Heart right ventricle (tissue), 16 donors: ENCODE measurements around the gene NUP98. TPM values are rescaled to one million over a fixed set of nuclear protein-coding genes. Genes with fewer than 3 reads are reported as not detected.

Experiments used
- ATAC-seq, 8 donors: fragments of 200-7000 bp; cut with Tn5 transposase; one replicate each; pipeline ENCODE4 v1.9.1; 2020; ENCODE audit warnings: mild to moderate bottlenecking in 8 of 8, moderate library complexity in 8 of 8, moderate number of reproducible peaks in 1 of 8
- DNase-seq, 2 donors: peaks; one replicate each; pipeline ENCODE4 v3.0.0-alpha.2; 2020
- H3K27ac ChIP-seq, 10 donors: fragments of 200-600 bp; sonication (generic) in 2 of 10; one replicate each; pipeline versions ENCODE4 v1.5.0 to v1.8.0; 2020 to 2022; ENCODE audit warnings: mild to moderate bottlenecking in 3 of 10
- H3K27me3 ChIP-seq, 7 donors: fragments of 200-600 bp; one replicate each; pipeline ENCODE4 v1.8.0; 2021 to 2022; ENCODE audit warnings: mild to moderate bottlenecking in 2 of 7
- H3K36me3 ChIP-seq, 9 donors: fragments of 200-600 bp; sonication (generic) in 1 of 9; one replicate each; pipeline versions ENCODE4 v1.5.0 to v1.8.0; 2020 to 2022; ENCODE audit warnings: mild to moderate bottlenecking in 2 of 9
- H3K4me1 ChIP-seq, 9 donors: fragments of 200-600 bp; sonication (generic) in 1 of 9; one replicate each; pipeline versions ENCODE4 v1.5.0 to v1.8.0; 2020 to 2022; ENCODE audit warnings: mild to moderate bottlenecking in 4 of 9
- H3K4me3 ChIP-seq, 10 donors: fragments of 200-600 bp; sonication (generic) in 2 of 10; one replicate each; pipeline versions ENCODE4 v1.5.0 to v1.8.0; 2020 to 2022; ENCODE audit warnings: mild to moderate bottlenecking in 7 of 10, moderate library complexity in 2 of 10
- H3K9me3 ChIP-seq, 11 donors: fragments of 200-600 bp in 10 of 11; sonication (generic) in 2 of 11; one replicate each; pipeline versions ENCODE4 v1.5.0 to v1.8.0; 2013 to 2022; ENCODE audit warnings: mild to moderate bottlenecking in 2 of 11, control low read depth in 1 of 11, moderate library complexity in 1 of 11
- WGBS, 2 donors: extraction: QIAGEN DNeasy Blood & Tissue Kit; methylation state at CpG; one replicate each; pipeline ENCODE4 v1.1.7; 2013; ENCODE audit warnings: inconsistent platforms in 1 of 2; 5-methylcytosine and 5-hydroxymethylcytosine counted together
- intact Hi-C, 10 donors: fragments of 100-400 bp; cut with DNase I; formaldehyde crosslinking; loops; one replicate each; pipeline versions ENCODE4 v1.11.1 to v1.14.2; 2022
- polyA plus RNA-seq, 2 donors: library from polyadenylated mRNA; stranded (reverse); fragments of 200-250 nt; gene quantifications; one replicate each; pipeline ENCODE4 v1.2.3, GENCODE V29; 2013
- total RNA-seq, 10 donors: library from RNA; stranded (reverse); fragmentation: NEBNext Ultra II Directional in 3 of 10; extraction: Animal tissue kit (Norgen Biotek cat#: 25700) in 3 of 10; gene quantifications; one replicate each; pipeline versions ENCODE4 v1.2.1 to v1.2.4, GENCODE V29; 2021 to 2023
- TF ChIP-seq, protein P1 (sequence below), 9 donors: fragments of 200-600 bp; sonication (generic) in 2 of 9; IDR thresholded peaks; one replicate each; pipeline versions ENCODE4 v1.5.0 to v1.8.0; 2021 to 2022; ENCODE audit warnings: antibody characterized with exemption in 9 of 9, mild to moderate bottlenecking in 5 of 9, moderate library complexity in 1 of 9
- donor health status: Arrhythmogenic right ventricular cardiomyopathy.
- donor health status: ischemic (EF 13 %, LVEDD 7.1; RV severe dilation, severe dysfunction).
- donor health status: healthy with polysubstance abuse.
- donor health status: DM: no; HTN: yes; CAD: no.
- donor health status: DM: no; HTN: no; CAD: no.
- donor health status: ischemic (EF 25% LVEDD 6.9; RV normal size, moderate dysfunction).
- donor health status: ischemic (EF 25% LVEDD 5.7; RV mildly dilated, moderate dysfunction).
- donor health status: healthy.
- donor health status: DM: yes; HTN: yes; CAD: no.
- donor health status: Ischemic cardiomyopathy.
- donor health status: ischemic (EF 35%, LVEDD 5.7; RV mildly dilated, moderate dysfunction).
- donor health status: nonischemic (EF 11% LVEDD 7.7; RV severe dilation, severe dysfunction).
- donor health status: DM: yes; HTN: yes; CAD: no.
- donor health status: PGD.
- donor health status: ischemic (EF 29% LVEDD 5.4; RV normal size, mild dysfunction).
- donor health status: nonischemic (EF 23%, LVEDD 6.1; RV moderate dilation, normal function).

The NUP98 gene
- total and polyA plus RNA-seq, 12 donors, result 11.1 to 65.5 (median 46.0) TPM

DNA sequence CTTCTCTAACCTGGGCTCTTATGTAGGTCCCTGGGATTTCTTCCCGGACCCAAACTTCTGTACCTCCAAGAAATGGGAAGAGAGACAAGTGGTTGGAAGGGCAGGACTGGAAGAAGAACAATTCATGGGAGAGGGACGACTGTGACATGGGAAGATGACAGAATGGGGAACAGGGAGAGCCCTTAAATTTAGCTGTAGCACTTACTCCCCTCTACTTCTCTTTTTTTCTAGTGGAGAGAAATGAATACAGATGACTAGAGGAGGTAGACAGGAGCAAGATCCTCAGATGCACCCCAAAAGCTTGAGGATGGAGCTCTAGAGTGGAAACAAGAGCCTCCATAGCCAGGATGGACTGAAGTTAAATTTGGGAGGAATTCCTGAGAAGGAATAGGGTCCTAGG, 41.1 kb upstream of the NUP98 start:
- H3K27me3 ChIP-seq, result no peaks in the 10 kb centered on the region
- peaks cover 0 to 20% (median 0%) of the 10 kb centered on the region in 9 donors for H3K36me3 ChIP-seq
- H3K4me1 ChIP-seq, result peaks cover 25 to 73% (median 66%) of the 10 kb centered on the region in 9 donors
- intact Hi-C loops, result loop anchor here in 2 of 10 donors (5.0 kb wide), 2 partner anchors 41 to 381 kb away; partner anchors contain the start of gene NUP98 (in 1 of the 2)
- 81 to 84% methylated on average over 2 of the region's 2 CpGs for WGBS, 2 donors
- ATAC-seq (no peak), DNase-seq (no peak)
- no peaks in the 10 kb centered on the region for H3K9me3 ChIP-seq
- H3K4me3 ChIP-seq, result peak overlapping the region in 6 of 10 donors; percentile 14 to 97 (median 83)
- TF ChIP-seq, protein P1, sequence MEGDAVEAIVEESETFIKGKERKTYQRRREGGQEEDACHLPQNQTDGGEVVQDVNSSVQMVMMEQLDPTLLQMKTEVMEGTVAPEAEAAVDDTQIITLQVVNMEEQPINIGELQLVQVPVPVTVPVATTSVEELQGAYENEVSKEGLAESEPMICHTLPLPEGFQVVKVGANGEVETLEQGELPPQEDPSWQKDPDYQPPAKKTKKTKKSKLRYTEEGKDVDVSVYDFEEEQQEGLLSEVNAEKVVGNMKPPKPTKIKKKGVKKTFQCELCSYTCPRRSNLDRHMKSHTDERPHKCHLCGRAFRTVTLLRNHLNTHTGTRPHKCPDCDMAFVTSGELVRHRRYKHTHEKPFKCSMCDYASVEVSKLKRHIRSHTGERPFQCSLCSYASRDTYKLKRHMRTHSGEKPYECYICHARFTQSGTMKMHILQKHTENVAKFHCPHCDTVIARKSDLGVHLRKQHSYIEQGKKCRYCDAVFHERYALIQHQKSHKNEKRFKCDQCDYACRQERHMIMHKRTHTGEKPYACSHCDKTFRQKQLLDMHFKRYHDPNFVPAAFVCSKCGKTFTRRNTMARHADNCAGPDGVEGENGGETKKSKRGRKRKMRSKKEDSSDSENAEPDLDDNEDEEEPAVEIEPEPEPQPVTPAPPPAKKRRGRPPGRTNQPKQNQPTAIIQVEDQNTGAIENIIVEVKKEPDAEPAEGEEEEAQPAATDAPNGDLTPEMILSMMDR (IDR thresholded peaks at IDR 0.05), result no peak
- peak overlapping the region in 9 of 10 donors; percentile 9 to 100 (median 55) for H3K27ac ChIP-seq

DNA sequence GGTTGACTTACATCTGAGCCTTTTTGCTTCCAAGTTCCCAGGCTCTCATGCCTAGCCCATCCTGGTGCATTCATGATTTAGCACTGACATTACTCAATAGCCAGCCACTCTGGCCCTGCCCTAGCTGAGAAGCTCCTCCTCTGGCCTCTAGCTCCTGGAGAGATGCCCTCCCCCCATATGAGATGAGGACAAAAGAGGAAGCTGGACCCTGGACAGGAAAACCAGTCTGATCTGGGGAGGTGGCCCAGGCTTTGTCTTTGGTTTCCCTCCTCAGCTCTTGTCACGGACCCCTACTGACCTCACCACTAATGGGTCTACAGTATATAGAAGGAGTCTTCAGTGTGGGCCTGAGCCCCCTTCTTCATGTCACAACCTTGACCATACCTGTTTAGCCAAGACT, 40.4 kb upstream of the NUP98 start:
- H3K36me3 ChIP-seq, result peaks cover 0 to 26% (median 0%) of the 10 kb centered on the region in 9 donors
- DNase-seq, result peak in 1 of 2 donors; percentile 59
- peak in 4 of 8 donors; percentile 12 to 25 (median 17) for ATAC-seq
- intact Hi-C loops, result loop anchor here in 2 of 10 donors (5.0 kb wide), 2 partner anchors 40 to 380 kb away; partner anchors contain the start of gene NUP98 (in 1 of the 2)
- WGBS, 2 donors, result 59 to 89% methylated on average over 1 of the region's 1 CpG
- H3K4me1 ChIP-seq, result peaks cover 25 to 80% (median 71%) of the 10 kb centered on the region in 9 donors
- peak overlapping the region in 6 of 10 donors; percentile 8 to 97 (median 48) for H3K4me3 ChIP-seq
- peak overlapping the region in 9 of 10 donors; percentile 9 to 100 (median 58) for H3K27ac ChIP-seq
- no peaks in the 10 kb centered on the region for H3K27me3 ChIP-seq
- TF ChIP-seq, protein P1 (IDR thresholded peaks at IDR 0.05), result no peak
- no peaks in the 10 kb centered on the region for H3K9me3 ChIP-seq

DNA sequence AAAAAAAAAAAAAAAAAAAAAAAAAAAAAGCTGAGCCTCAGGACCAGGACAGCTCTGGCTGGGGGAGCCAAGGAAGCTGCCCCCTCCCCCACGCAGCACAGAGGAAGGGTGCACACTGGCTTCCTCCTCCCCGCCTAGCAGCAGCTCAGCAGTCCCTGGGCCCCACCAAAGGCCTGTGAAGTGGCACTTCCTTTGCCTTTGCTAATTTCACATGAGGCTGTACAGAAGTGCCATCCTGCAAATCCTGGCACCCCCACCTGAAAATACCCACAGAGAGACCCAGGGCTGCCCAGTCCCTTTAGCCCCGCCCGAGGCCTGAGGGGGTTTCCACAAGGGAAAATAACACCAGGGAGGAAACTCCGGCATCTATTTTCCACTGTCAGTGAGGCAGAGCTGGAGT, 39.5 kb upstream of the NUP98 start:
- H3K4me1 ChIP-seq, result peaks cover 30 to 87% (median 78%) of the 10 kb centered on the region in 9 donors
- H3K4me3 ChIP-seq, result peak overlapping the region in 5 of 10 donors; percentile 8 to 97 (median 21)
- peak in 1 of 8 donors; percentile 14 for ATAC-seq
- TF ChIP-seq, protein P1 (IDR thresholded peaks at IDR 0.05), result no peak
- 56 to 58% methylated on average over 5 of the region's 5 CpGs for WGBS, 2 donors
- intact Hi-C loops, result loop anchor here in 2 of 10 donors (5.0 kb wide), 2 partner anchors 40 to 380 kb away; partner anchors contain the start of gene NUP98 (in 1 of the 2)
- H3K9me3 ChIP-seq, result no peaks in the 10 kb centered on the region
- H3K27ac ChIP-seq, result peak overlapping the region in 9 of 10 donors; percentile 34 to 100 (median 58)
- peaks cover 0 to 28% (median 0%) of the 10 kb centered on the region in 9 donors for H3K36me3 ChIP-seq
- no peaks in the 10 kb centered on the region for H3K27me3 ChIP-seq
- DNase-seq, result peak; percentile 36 to 51

DNA sequence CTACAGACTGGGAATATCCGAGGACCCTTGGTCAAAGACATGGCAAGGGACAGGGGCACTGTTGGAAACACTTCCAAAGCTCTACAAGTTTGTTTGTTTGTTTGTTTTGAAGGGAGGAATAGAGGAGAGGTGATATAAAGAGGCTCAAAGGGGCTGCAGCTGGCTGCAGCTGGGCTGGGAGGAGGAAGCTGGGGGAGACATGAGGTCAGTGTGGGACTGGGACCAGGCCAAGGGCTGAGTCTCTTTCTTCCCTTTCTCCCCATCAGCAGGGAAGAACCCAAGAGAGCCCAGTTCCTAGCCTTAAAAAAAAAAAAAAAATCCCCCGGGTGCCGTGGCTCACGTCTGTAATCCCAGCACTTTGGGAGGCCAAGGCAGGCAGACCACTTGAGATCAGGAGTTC, 38.4 kb upstream of the NUP98 start:
- ATAC-seq, result peak in 6 of 8 donors; percentile 11 to 42 (median 34)
- 46 to 58% methylated on average over 4 of the region's 4 CpGs for WGBS, 2 donors
- intact Hi-C loops, result loop anchor here in 2 of 10 donors (5.0 kb wide), 2 partner anchors 38 to 378 kb away; partner anchors contain the start of gene NUP98 (in 1 of the 2)
- Histone ChIP-seq H3K4me1 (peaks cover 34 to 95% (median 81%) of the 10 kb centered on the region in 9 donors), H3K27ac (peak overlapping the region in 8 of 10 donors; percentile 8 to 100 (median 60)), H3K36me3 (peaks cover 0 to 31% (median 0%) of the 10 kb centered on the region in 9 donors), H3K27me3 (no peaks in the 10 kb centered on the region), H3K9me3 (no peaks in the 10 kb centered on the region), H3K4me3 (peak overlapping the region in 1 of 10 donors; percentile 97)
- peak in 1 of 2 donors; percentile 36 for DNase-seq
- TF ChIP-seq, protein P1 (IDR thresholded peaks at IDR 0.05), result no peak
